ENCODE measurements around the gene TMEM132C. TPM values are rescaled to one million over a fixed set of nuclear protein-coding genes. Genes with fewer than 3 reads are reported as not detected.

The TMEM132C gene
- total RNA-seq, 2 donors from 2014 or later: 0.46 to 5.3 TPM

DNA sequence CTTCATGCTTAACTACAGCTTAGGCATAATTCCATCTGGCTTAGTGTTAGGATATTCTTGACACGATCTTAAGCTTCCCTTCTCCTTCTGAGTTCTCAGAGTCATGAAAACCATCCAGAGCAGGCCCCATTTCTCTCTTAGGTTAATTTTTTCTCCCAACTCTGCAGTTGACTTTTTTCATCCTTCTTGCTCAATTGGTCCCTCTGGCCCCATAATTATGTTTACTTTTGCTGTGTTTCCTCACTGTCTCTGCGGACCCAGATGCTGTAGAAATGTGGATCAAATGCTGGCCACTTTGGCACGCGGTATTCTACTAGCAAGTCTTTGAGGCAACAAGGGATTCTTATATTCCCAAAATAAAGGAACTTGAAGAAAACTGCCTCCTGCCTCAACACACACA lies 9.5 kb downstream of the TMEM132C start:
- intact Hi-C loops (cut with DNase I): no loop called here
- TF ChIP-seq POLR2A (IDR thresholded peaks at IDR 0.05): no peak
- TF ChIP-seq POLR2AphosphoS5 (IDR thresholded peaks at IDR 0.05): no peak
- TF ChIP-seq, protein P1, sequence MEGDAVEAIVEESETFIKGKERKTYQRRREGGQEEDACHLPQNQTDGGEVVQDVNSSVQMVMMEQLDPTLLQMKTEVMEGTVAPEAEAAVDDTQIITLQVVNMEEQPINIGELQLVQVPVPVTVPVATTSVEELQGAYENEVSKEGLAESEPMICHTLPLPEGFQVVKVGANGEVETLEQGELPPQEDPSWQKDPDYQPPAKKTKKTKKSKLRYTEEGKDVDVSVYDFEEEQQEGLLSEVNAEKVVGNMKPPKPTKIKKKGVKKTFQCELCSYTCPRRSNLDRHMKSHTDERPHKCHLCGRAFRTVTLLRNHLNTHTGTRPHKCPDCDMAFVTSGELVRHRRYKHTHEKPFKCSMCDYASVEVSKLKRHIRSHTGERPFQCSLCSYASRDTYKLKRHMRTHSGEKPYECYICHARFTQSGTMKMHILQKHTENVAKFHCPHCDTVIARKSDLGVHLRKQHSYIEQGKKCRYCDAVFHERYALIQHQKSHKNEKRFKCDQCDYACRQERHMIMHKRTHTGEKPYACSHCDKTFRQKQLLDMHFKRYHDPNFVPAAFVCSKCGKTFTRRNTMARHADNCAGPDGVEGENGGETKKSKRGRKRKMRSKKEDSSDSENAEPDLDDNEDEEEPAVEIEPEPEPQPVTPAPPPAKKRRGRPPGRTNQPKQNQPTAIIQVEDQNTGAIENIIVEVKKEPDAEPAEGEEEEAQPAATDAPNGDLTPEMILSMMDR (IDR thresholded peaks at IDR 0.05): no peak
- Histone ChIP-seq H3K4me1 (replicated peaks) (no peaks in the 10 kb centered on the region), H3K27me3 (replicated peaks; ENCODE audit: insufficient read depth) (no peaks in the 10 kb centered on the region), H3K27ac (no peak overlapping the region), H3K9me3 (no peaks in the 10 kb centered on the region), H3K4me3 (no peak overlapping the region), H3K36me3 (no peaks in the 10 kb centered on the region)
- 83% methylated on average over 4 of the region's 4 CpGs for WGBS
- no peak for DNase-seq (ENCODE audit: low spot score)

DNA sequence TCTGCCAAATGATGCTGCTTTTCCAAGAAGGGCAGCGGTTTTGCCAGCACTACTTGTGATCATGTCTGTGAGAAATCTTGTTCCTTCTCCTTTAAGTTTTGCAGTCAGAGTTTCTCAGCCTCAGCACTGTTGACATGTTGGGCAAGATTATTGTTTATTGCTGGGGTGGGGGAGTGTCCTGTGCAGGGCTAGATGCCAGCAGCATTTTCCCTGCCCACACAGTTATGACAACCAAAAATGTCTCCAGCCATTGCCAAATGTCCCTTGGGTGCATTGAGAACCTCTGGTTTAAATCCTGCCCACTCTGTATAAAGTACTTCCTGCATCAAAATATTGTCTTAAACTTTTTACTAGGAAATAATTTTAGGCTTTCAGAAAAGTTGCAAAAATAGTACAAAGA lies 20.0 kb downstream of the TMEM132C start:
- TF ChIP-seq POLR2A (IDR thresholded peaks at IDR 0.05) (no peak), POLR2AphosphoS5 (IDR thresholded peaks at IDR 0.05) (no peak)
- TF ChIP-seq, protein P1 (IDR thresholded peaks at IDR 0.05): no peak
- Histone ChIP-seq H3K4me3 (no peak overlapping the region), H3K27me3 (replicated peaks; ENCODE audit: insufficient read depth) (no peaks in the 10 kb centered on the region), H3K36me3 (no peaks in the 10 kb centered on the region), H3K4me1 (replicated peaks) (no peaks in the 10 kb centered on the region), H3K9me3 (no peaks in the 10 kb centered on the region), H3K27ac (no peak overlapping the region)
- 68% methylated on average over 1 of the region's 1 CpG for WGBS
- intact Hi-C loops (cut with DNase I): no loop called here
- DNase-seq (ENCODE audit: low spot score): no peak

DNA sequence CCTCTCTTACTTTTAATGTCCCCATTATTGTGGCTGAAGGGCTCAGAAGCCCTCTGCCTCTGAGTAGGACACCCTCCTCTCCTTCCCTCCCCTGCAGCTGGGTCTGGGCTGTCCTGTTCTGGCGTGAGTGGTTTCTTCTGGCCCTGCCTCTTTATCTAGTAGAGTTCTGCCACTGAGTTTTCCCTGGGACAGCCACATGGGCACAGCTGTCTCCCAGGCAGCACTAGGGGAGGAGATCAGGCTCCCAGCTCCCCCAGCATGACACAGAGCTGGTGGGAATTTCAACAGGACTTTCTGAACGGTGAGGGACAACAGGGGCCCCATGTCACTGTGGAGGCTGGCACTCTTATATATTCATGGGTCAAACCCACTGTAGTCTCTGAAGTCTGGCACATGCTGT lies 21.4 kb downstream of the TMEM132C start:
- TF ChIP-seq POLR2AphosphoS5 (IDR thresholded peaks at IDR 0.05): no peak
- no peak for TF ChIP-seq POLR2A (IDR thresholded peaks at IDR 0.05)
- TF ChIP-seq, protein P1 (IDR thresholded peaks at IDR 0.05): no peak
- Histone ChIP-seq H3K36me3 (no peaks in the 10 kb centered on the region), H3K27ac (no peak overlapping the region), H3K4me1 (replicated peaks) (no peaks in the 10 kb centered on the region), H3K9me3 (no peaks in the 10 kb centered on the region), H3K4me3 (no peak overlapping the region), H3K27me3 (replicated peaks; ENCODE audit: insufficient read depth) (no peaks in the 10 kb centered on the region)
- no peak for DNase-seq (ENCODE audit: low spot score)
- intact Hi-C loops (cut with DNase I): no loop called here
- WGBS: 5% methylated on average over 2 of the region's 2 CpGs

DNA sequence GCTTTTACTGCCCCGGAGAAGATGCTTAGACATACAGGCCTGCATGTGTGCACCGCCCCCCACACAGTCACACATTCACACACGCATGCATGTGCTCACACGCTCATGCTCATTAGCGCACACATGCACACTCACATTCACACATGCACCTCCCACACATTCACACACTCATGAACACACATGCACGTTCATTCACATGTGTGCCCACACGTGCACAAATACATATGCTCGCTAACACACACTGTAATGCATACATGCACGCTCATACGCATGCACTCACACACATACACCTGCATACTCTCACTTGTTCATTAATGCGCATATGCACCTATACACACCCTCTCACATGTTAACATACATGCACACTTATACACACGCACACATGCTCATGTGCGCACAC lies 21.9 kb downstream of the TMEM132C start:
- Histone ChIP-seq H3K36me3 (no peaks in the 10 kb centered on the region), H3K4me1 (replicated peaks) (no peaks in the 10 kb centered on the region), H3K27me3 (replicated peaks; ENCODE audit: insufficient read depth) (no peaks in the 10 kb centered on the region), H3K27ac (no peak overlapping the region), H3K4me3 (no peak overlapping the region), H3K9me3 (no peaks in the 10 kb centered on the region)
- DNase-seq (ENCODE audit: low spot score): no peak
- TF ChIP-seq POLR2AphosphoS5 (IDR thresholded peaks at IDR 0.05): no peak
- TF ChIP-seq, protein P1 (IDR thresholded peaks at IDR 0.05): no peak
- no peak for TF ChIP-seq POLR2A (IDR thresholded peaks at IDR 0.05)
- WGBS: 91% methylated on average over 13 of the region's 13 CpGs
- intact Hi-C loops (cut with DNase I): no loop called here

DNA sequence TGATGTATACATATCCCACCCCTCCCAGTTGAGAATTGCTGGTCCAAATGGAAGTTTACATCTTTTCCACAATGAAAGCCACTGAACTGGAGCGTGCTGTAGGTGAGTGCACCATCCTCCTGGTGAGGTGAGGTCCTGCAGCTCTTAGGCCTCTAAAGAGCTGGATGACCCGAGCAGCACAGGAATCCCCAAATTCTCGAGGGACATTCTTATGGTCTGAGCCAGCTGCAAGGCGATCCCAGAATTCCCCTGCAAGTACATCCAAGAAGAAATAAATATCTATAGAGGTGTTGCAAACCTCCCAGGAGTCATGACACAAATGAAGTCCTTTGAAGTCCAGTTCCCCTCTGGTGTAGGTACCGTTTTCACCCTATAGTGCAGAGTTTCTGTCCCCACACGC lies 24.0 kb downstream of the TMEM132C start:
- 70% methylated on average over 6 of the region's 6 CpGs for WGBS
- H3K9me3 ChIP-seq: no peaks in the 10 kb centered on the region
- intact Hi-C loops (cut with DNase I): no loop called here
- H3K4me1 ChIP-seq (replicated peaks): no peaks in the 10 kb centered on the region
- no peaks in the 10 kb centered on the region for H3K27me3 ChIP-seq (replicated peaks; ENCODE audit: insufficient read depth)
- no peak overlapping the region for H3K4me3 ChIP-seq
- no peaks in the 10 kb centered on the region for H3K36me3 ChIP-seq
- H3K27ac ChIP-seq: no peak overlapping the region
- no peak for DNase-seq (ENCODE audit: low spot score)
- no peak for TF ChIP-seq POLR2AphosphoS5 (IDR thresholded peaks at IDR 0.05)
- no peak for TF ChIP-seq POLR2A (IDR thresholded peaks at IDR 0.05)
- TF ChIP-seq, protein P1 (IDR thresholded peaks at IDR 0.05): no peak
